Hepatocyte (in vitro differentiated cells): ENCODE results near the gene EFCAB7. TPM values are rescaled to one million over a fixed set of nuclear protein-coding genes. Genes with fewer than 3 reads are reported as not detected.
"Not testable (repeated sequence)": the region's sequence is repeated elsewhere in the genome, so short reads cannot be mapped to it uniquely, and the experiment has no call there.

Experiments used
- DNase-seq: peaks from one replicate; pipeline ENCODE4 v3.0.0-alpha.2; 2016; ENCODE audit warnings: low spot score
- H2AFZ ChIP-seq: fragments of 200-600 bp; sonication (generic); 2 replicates; pipeline ENCODE4 v1.6.0; 2016; ENCODE audit warnings: antibody characterized with exemption, mild to moderate bottlenecking
- H3K27ac ChIP-seq: fragments of 200-600 bp; sonication (generic); 2 replicates; pipeline ENCODE4 v1.5.1; 2016; ENCODE audit warnings: mild to moderate bottlenecking
- H3K27me3 ChIP-seq: fragments of 200-600 bp; sonication (generic); 2 replicates; pipeline ENCODE4 v1.6.1; 2016
- H3K36me3 ChIP-seq: fragments of 200-600 bp; sonication (generic); replicated peaks from 2 replicates; pipeline ENCODE4 v1.5.1; 2016; ENCODE audit warnings: low read depth; ENCODE audit not compliant: insufficient read depth
- H3K4me1 ChIP-seq: fragments of 200-600 bp; sonication (generic); 2 replicates; pipeline ENCODE4 v1.5.1; 2016; ENCODE audit warnings: mild to moderate bottlenecking, moderate library complexity; ENCODE audit not compliant: insufficient read depth
- H3K4me2 ChIP-seq: fragments of 200-600 bp; sonication (generic); 2 replicates; pipeline ENCODE4 v1.6.0; 2016
- H3K4me3 ChIP-seq: fragments of 200-600 bp; sonication (generic); 2 replicates; pipeline ENCODE4 v1.5.1; 2016; ENCODE audit warnings: mild to moderate bottlenecking
- H3K79me2 ChIP-seq: fragments of 200-600 bp; sonication (generic); 2 replicates; pipeline ENCODE4 v1.6.0; 2017; ENCODE audit warnings: mild to moderate bottlenecking
- H3K9me2 ChIP-seq: fragments of 200-600 bp; sonication (generic); replicated peaks from 2 replicates; pipeline ENCODE4 v1.6.0; 2017; ENCODE audit warnings: mild to moderate bottlenecking; ENCODE audit not compliant: insufficient read depth
- H3K9me3 ChIP-seq: fragments of 200-600 bp; sonication (generic); 2 replicates; pipeline ENCODE4 v1.5.1; 2016; ENCODE audit warnings: low read depth, mild to moderate bottlenecking
- H4K20me1 ChIP-seq: fragments of 200-600 bp; sonication (generic); 2 replicates; pipeline ENCODE4 v1.6.0; 2016; ENCODE audit warnings: mild to moderate bottlenecking; ENCODE audit not compliant: insufficient read depth, poor library complexity, severe bottlenecking
- CTCF ChIP-seq: fragments of 200-600 bp; sonication (generic); IDR thresholded peaks from 2 replicates; pipeline ENCODE4 v1.5.1; 2016; ENCODE audit warnings: antibody characterized with exemption, mild to moderate bottlenecking; ENCODE audit not compliant: poor library complexity
- EZH2 ChIP-seq: fragments of 200-600 bp; sonication (generic); IDR thresholded peaks from 2 replicates; pipeline ENCODE4 v1.6.1; 2016; ENCODE audit warnings: antibody characterized with exemption, mild to moderate bottlenecking, borderline replicate concordance
- EZH2phosphoT487 ChIP-seq: fragments of 200-600 bp; sonication (generic); IDR thresholded peaks from one replicate; pipeline ENCODE4 v1.6.1; 2018; ENCODE audit warnings: antibody characterized with exemption, mild to moderate bottlenecking, low read depth, moderate library complexity; ENCODE audit not compliant: unreplicated experiment, severe bottlenecking
- WGBS: methylation state at CpG from one replicate; pipeline ENCODE4 v1.1.6; 2016; ENCODE audit warnings: low lambda C conversion rate; ENCODE audit errors: missing lambda C conversion rate; 5-methylcytosine and 5-hydroxymethylcytosine counted together
- polyA plus RNA-seq: library from polyadenylated mRNA; unstranded; fragments of >200 nt; fragmentation: Nextera tagmentation; extraction: Ambion mirVana; gene quantifications from 2 replicates; pipeline ENCODE4 v1.2.1, GENCODE V29; 2016
- total RNA-seq: library from RNA; depleted of rRNA; stranded (reverse); fragments of >200 nt; gene quantifications from 2 replicates; pipeline ENCODE4 v1.2.3, GENCODE V29; 2014

EFCAB7 gene
- total and polyA plus RNA-seq, 2 experiments from 2014 or later: 4.3 to 7.9 TPM

GRCh38 chr1:63563745-63564144, 40.4 kb downstream of the EFCAB7 start:
- H3K79me2 ChIP-seq: no peaks in the 10 kb centered on the region
- no peaks in the 10 kb centered on the region for H3K4me1 ChIP-seq
- no peak overlapping the region for H3K4me3 ChIP-seq
- no peaks in the 10 kb centered on the region for H3K27me3 ChIP-seq
- H3K36me3 ChIP-seq: no peaks in the 10 kb centered on the region
- TF ChIP-seq CTCF (no peak), EZH2phosphoT487 (no peak), EZH2 (no peak)
- H4K20me1 ChIP-seq: no peaks in the 10 kb centered on the region
- H3K27ac ChIP-seq: no peak overlapping the region
- no peaks in the 10 kb centered on the region for H3K9me3 ChIP-seq
- H3K9me2 ChIP-seq: no peaks in the 10 kb centered on the region
- H2AFZ ChIP-seq: no peak overlapping the region
- no peak for DNase-seq
- H3K4me2 ChIP-seq: no peak overlapping the region

- Histone ChIP-seq H2AFZ (no peak overlapping the region), H3K27ac (no peak overlapping the region), H3K36me3 (no peaks in the 10 kb centered on the region), H3K27me3 (no peaks in the 10 kb centered on the region), H4K20me1 (no peaks in the 10 kb centered on the region), H3K4me3 (no peak overlapping the region), H3K9me2 (no peaks in the 10 kb centered on the region), H3K79me2 (no peaks in the 10 kb centered on the region), H3K4me1 (no peaks in the 10 kb centered on the region), H3K4me2 (no peak overlapping the region), H3K9me3 (no peaks in the 10 kb centered on the region)
- TF ChIP-seq EZH2phosphoT487: no peak
- no peak for TF ChIP-seq CTCF
- TF ChIP-seq EZH2: no peak
- no peak for DNase-seq
- WGBS: 87% methylated on average over 4 of the region's 4 CpGs
These were observed 45.7 kb downstream of the EFCAB7 start for GRCh38 chr1:63569068-63569467.

GRCh38 chr1:63569640-63570316, 46.5 kb downstream of the EFCAB7 start:
- H3K4me1 ChIP-seq: no peaks in the 10 kb centered on the region
- TF ChIP-seq EZH2: no peak
- no peak for TF ChIP-seq CTCF
- TF ChIP-seq EZH2phosphoT487: no peak
- no peaks in the 10 kb centered on the region for H4K20me1 ChIP-seq
- no peak overlapping the region for H3K4me3 ChIP-seq
- H3K27ac ChIP-seq: no peak overlapping the region
- no peak for DNase-seq
- H3K9me2 ChIP-seq: no peaks in the 10 kb centered on the region
- H3K27me3 ChIP-seq: no peaks in the 10 kb centered on the region
- H2AFZ ChIP-seq: no peak overlapping the region
- 75% methylated on average over 3 of the region's 3 CpGs for WGBS
- H3K9me3 ChIP-seq: no peaks in the 10 kb centered on the region
- H3K36me3 ChIP-seq: no peaks in the 10 kb centered on the region
- H3K79me2 ChIP-seq: no peaks in the 10 kb centered on the region
- H3K4me2 ChIP-seq: no peak overlapping the region

GRCh38 chr1:63572686-63573085, 49.4 kb downstream of the EFCAB7 start:
- not testable (repeated sequence) for H3K79me2 ChIP-seq, H3K36me3 ChIP-seq, H3K4me2 ChIP-seq, H4K20me1 ChIP-seq, H3K9me3 ChIP-seq, H2AFZ ChIP-seq, H3K9me2 ChIP-seq, DNase-seq, H3K27me3 ChIP-seq, H3K27ac ChIP-seq, H3K4me3 ChIP-seq, H3K4me1 ChIP-seq
- WGBS: 74% methylated on average over 8 of the region's 8 CpGs

- 57% methylated on average over 2 of the region's 2 CpGs for WGBS
- H3K27ac ChIP-seq, H3K4me3 ChIP-seq, H4K20me1 ChIP-seq, H3K36me3 ChIP-seq, H3K79me2 ChIP-seq, H3K9me2 ChIP-seq, H3K4me2 ChIP-seq, DNase-seq, H3K4me1 ChIP-seq, H2AFZ ChIP-seq, H3K27me3 ChIP-seq, H3K9me3 ChIP-seq: not testable (repeated sequence)
These were observed 51.0 kb downstream of the EFCAB7 start for GRCh38 chr1:63574203-63574796.
